ENCODE measurements around the gene SHCBP1.

Gene SHCBP1

GRCh38 chr16:46620266-46621005 is 743 bp downstream of the SHCBP1 start:
- no peaks in the 10 kb centered on the region for H3K27me3 ChIP-seq (ENCODE audit: insufficient read depth, low read length, poor library complexity)
- peak overlapping the region; percentile 95 for H3K56ac ChIP-seq (ENCODE audit: low read length)
- no peak overlapping the region for H3K23ac ChIP-seq (ENCODE audit: low read length)
- H2BK120ac ChIP-seq (ENCODE audit: low read depth, low read length), result no peak overlapping the region
- DNase-seq, result no peak
- peak overlapping the region; percentile 97 for H3K18ac ChIP-seq (ENCODE audit: low read length)
- H3K4ac ChIP-seq (ENCODE audit: low read depth, low read length), result no peak overlapping the region
- peak overlapping the region; percentile 94 for H3K9ac ChIP-seq (ENCODE audit: low read length)
- no peak overlapping the region for H2AK5ac ChIP-seq (ENCODE audit: low read length)
- no peak overlapping the region for H2BK15ac ChIP-seq (replicated peaks; ENCODE audit: low read depth)
- H3K79me1 ChIP-seq (ENCODE audit: low read length), result peaks cover 6% of the 10 kb centered on the region
- no CpG with 5 or more reads among the region's 11 CpGs for WGBS (ENCODE audit: extremely low coverage, insufficient coverage, low lambda C conversion rate)
- no peak overlapping the region for H3K27ac ChIP-seq (ENCODE audit: low read depth, low read length)
- no peak overlapping the region for H4K5ac ChIP-seq (ENCODE audit: low read length)
- no peak overlapping the region for H4K8ac ChIP-seq (ENCODE audit: low read depth, low read length)
- H3K4me3 ChIP-seq (ENCODE audit: low read length), result peak overlapping the region; percentile 97
- peak overlapping the region; percentile 59 for H3K4me2 ChIP-seq (ENCODE audit: low read length)
- H3K36me3 ChIP-seq (ENCODE audit: control insufficient read depth, insufficient read depth, low read length), result peaks cover 6% of the 10 kb centered on the region
- no peak overlapping the region for H2BK5ac ChIP-seq (ENCODE audit: low read length)
- H3K4me1 ChIP-seq (ENCODE audit: control insufficient read depth, low read depth, low read length), result no peaks in the 10 kb centered on the region
- H3K79me2 ChIP-seq (ENCODE audit: control insufficient read depth, insufficient read depth, low read length), result peaks cover 12% of the 10 kb centered on the region

- Histone ChIP-seq H3K4me1 (ENCODE audit: control insufficient read depth, low read depth, low read length) (no peaks in the 10 kb centered on the region), H3K9ac (ENCODE audit: low read length) (no peak overlapping the region), H3K4ac (ENCODE audit: low read depth, low read length) (no peak overlapping the region), H2BK5ac (ENCODE audit: low read length) (no peak overlapping the region), H3K79me1 (ENCODE audit: low read length) (peaks cover 6% of the 10 kb centered on the region), H3K79me2 (ENCODE audit: control insufficient read depth, insufficient read depth, low read length) (peaks cover 12% of the 10 kb centered on the region), H3K4me2 (ENCODE audit: low read length) (no peak overlapping the region), H2AK5ac (ENCODE audit: low read length) (no peak overlapping the region), H4K5ac (ENCODE audit: low read length) (no peak overlapping the region), H3K27ac (ENCODE audit: low read depth, low read length) (no peak overlapping the region), H4K8ac (ENCODE audit: low read depth, low read length) (no peak overlapping the region), H3K36me3 (ENCODE audit: control insufficient read depth, insufficient read depth, low read length) (peaks cover 6% of the 10 kb centered on the region), H3K4me3 (ENCODE audit: low read length) (no peak overlapping the region), H3K56ac (ENCODE audit: low read length) (no peak overlapping the region), H3K18ac (ENCODE audit: low read length) (no peak overlapping the region), H3K23ac (ENCODE audit: low read length) (no peak overlapping the region), H3K27me3 (ENCODE audit: insufficient read depth, low read length, poor library complexity) (no peaks in the 10 kb centered on the region), H2BK15ac (replicated peaks; ENCODE audit: low read depth) (no peak overlapping the region), H2BK120ac (ENCODE audit: low read depth, low read length) (no peak overlapping the region)
- 100% methylated on average over 1 of the region's 4 CpGs for WGBS (ENCODE audit: extremely low coverage, insufficient coverage, low lambda C conversion rate)
- DNase-seq, result no peak
These were observed 2.7 kb downstream of the SHCBP1 start for GRCh38 chr16:46618516-46618915.

- peaks cover 2% of the 10 kb centered on the region for H3K79me1 ChIP-seq (ENCODE audit: low read length)
- no peak overlapping the region for H3K18ac ChIP-seq (ENCODE audit: low read length)
- H4K5ac ChIP-seq (ENCODE audit: low read length), result no peak overlapping the region
- no peak overlapping the region for H3K23ac ChIP-seq (ENCODE audit: low read length)
- H2BK120ac ChIP-seq (ENCODE audit: low read depth, low read length), result no peak overlapping the region
- H3K36me3 ChIP-seq (ENCODE audit: control insufficient read depth, insufficient read depth, low read length), result peaks cover 7% of the 10 kb centered on the region
- DNase-seq, result no peak
- no peak overlapping the region for H2AK5ac ChIP-seq (ENCODE audit: low read length)
- H3K9ac ChIP-seq (ENCODE audit: low read length), result no peak overlapping the region
- no peaks in the 10 kb centered on the region for H3K27me3 ChIP-seq (ENCODE audit: insufficient read depth, low read length, poor library complexity)
- no peak overlapping the region for H4K8ac ChIP-seq (ENCODE audit: low read depth, low read length)
- H3K27ac ChIP-seq (ENCODE audit: low read depth, low read length), result no peak overlapping the region
- H3K79me2 ChIP-seq (ENCODE audit: control insufficient read depth, insufficient read depth, low read length), result no peaks in the 10 kb centered on the region
- H3K56ac ChIP-seq (ENCODE audit: low read length), result no peak overlapping the region
- no peak overlapping the region for H3K4me3 ChIP-seq (ENCODE audit: low read length)
- H2BK15ac ChIP-seq (replicated peaks; ENCODE audit: low read depth), result no peak overlapping the region
- WGBS (ENCODE audit: extremely low coverage, insufficient coverage, low lambda C conversion rate), result no CpG with 5 or more reads among the region's 4 CpGs
- no peak overlapping the region for H2BK5ac ChIP-seq (ENCODE audit: low read length)
- no peak overlapping the region for H3K4me2 ChIP-seq (ENCODE audit: low read length)
- H3K4ac ChIP-seq (ENCODE audit: low read depth, low read length), result no peak overlapping the region
- no peaks in the 10 kb centered on the region for H3K4me1 ChIP-seq (ENCODE audit: control insufficient read depth, low read depth, low read length)
These were observed 7.2 kb downstream of the SHCBP1 start for GRCh38 chr16:46614006-46614405.

GRCh38 chr16:46613352-46613751 is 7.8 kb downstream of the SHCBP1 start:
- no peak overlapping the region for H3K9ac ChIP-seq (ENCODE audit: low read length)
- no peak overlapping the region for H3K23ac ChIP-seq (ENCODE audit: low read length)
- H3K79me2 ChIP-seq (ENCODE audit: control insufficient read depth, insufficient read depth, low read length), result no peaks in the 10 kb centered on the region
- no peaks in the 10 kb centered on the region for H3K4me1 ChIP-seq (ENCODE audit: control insufficient read depth, low read depth, low read length)
- H2AK5ac ChIP-seq (ENCODE audit: low read length), result no peak overlapping the region
- H3K27ac ChIP-seq (ENCODE audit: low read depth, low read length), result peak overlapping the region; percentile 2
- no peak overlapping the region for H3K4me2 ChIP-seq (ENCODE audit: low read length)
- peaks cover 2% of the 10 kb centered on the region for H3K79me1 ChIP-seq (ENCODE audit: low read length)
- H2BK15ac ChIP-seq (replicated peaks; ENCODE audit: low read depth), result no peak overlapping the region
- H3K27me3 ChIP-seq (ENCODE audit: insufficient read depth, low read length, poor library complexity), result no peaks in the 10 kb centered on the region
- peaks cover 9% of the 10 kb centered on the region for H3K36me3 ChIP-seq (ENCODE audit: control insufficient read depth, insufficient read depth, low read length)
- no peak overlapping the region for H3K4me3 ChIP-seq (ENCODE audit: low read length)
- DNase-seq, result no peak
- WGBS (ENCODE audit: extremely low coverage, insufficient coverage, low lambda C conversion rate), result no CpG with 5 or more reads among the region's 2 CpGs
- no peak overlapping the region for H3K56ac ChIP-seq (ENCODE audit: low read length)
- H4K5ac ChIP-seq (ENCODE audit: low read length), result no peak overlapping the region
- H3K18ac ChIP-seq (ENCODE audit: low read length), result no peak overlapping the region
- H4K8ac ChIP-seq (ENCODE audit: low read depth, low read length), result no peak overlapping the region
- no peak overlapping the region for H2BK120ac ChIP-seq (ENCODE audit: low read depth, low read length)
- no peak overlapping the region for H2BK5ac ChIP-seq (ENCODE audit: low read length)
- no peak overlapping the region for H3K4ac ChIP-seq (ENCODE audit: low read depth, low read length)

GRCh38 chr16:46612121-46612520 is 9.1 kb downstream of the SHCBP1 start:
- no peak overlapping the region for H3K56ac ChIP-seq (ENCODE audit: low read length)
- H3K79me2 ChIP-seq (ENCODE audit: control insufficient read depth, insufficient read depth, low read length), result no peaks in the 10 kb centered on the region
- H3K23ac ChIP-seq (ENCODE audit: low read length), result no peak overlapping the region
- H3K79me1 ChIP-seq (ENCODE audit: low read length), result peaks cover 2% of the 10 kb centered on the region
- no peak overlapping the region for H4K5ac ChIP-seq (ENCODE audit: low read length)
- H2AK5ac ChIP-seq (ENCODE audit: low read length), result no peak overlapping the region
- H3K27ac ChIP-seq (ENCODE audit: low read depth, low read length), result no peak overlapping the region
- no peak overlapping the region for H3K4me3 ChIP-seq (ENCODE audit: low read length)
- DNase-seq, result no peak
- H3K4me2 ChIP-seq (ENCODE audit: low read length), result no peak overlapping the region
- H3K4ac ChIP-seq (ENCODE audit: low read depth, low read length), result no peak overlapping the region
- no peak overlapping the region for H4K8ac ChIP-seq (ENCODE audit: low read depth, low read length)
- peaks cover 9% of the 10 kb centered on the region for H3K36me3 ChIP-seq (ENCODE audit: control insufficient read depth, insufficient read depth, low read length)
- no peak overlapping the region for H2BK5ac ChIP-seq (ENCODE audit: low read length)
- WGBS (ENCODE audit: extremely low coverage, insufficient coverage, low lambda C conversion rate), result no CpG with 5 or more reads among the region's 3 CpGs
- H2BK120ac ChIP-seq (ENCODE audit: low read depth, low read length), result no peak overlapping the region
- no peak overlapping the region for H3K18ac ChIP-seq (ENCODE audit: low read length)
- H3K9ac ChIP-seq (ENCODE audit: low read length), result no peak overlapping the region
- H2BK15ac ChIP-seq (replicated peaks; ENCODE audit: low read depth), result no peak overlapping the region
- no peaks in the 10 kb centered on the region for H3K4me1 ChIP-seq (ENCODE audit: control insufficient read depth, low read depth, low read length)
- H3K27me3 ChIP-seq (ENCODE audit: insufficient read depth, low read length, poor library complexity), result no peaks in the 10 kb centered on the region

- Histone ChIP-seq H3K4ac (ENCODE audit: low read depth, low read length) (no peak overlapping the region), H3K4me1 (ENCODE audit: control insufficient read depth, low read depth, low read length) (no peaks in the 10 kb centered on the region), H2BK5ac (ENCODE audit: low read length) (no peak overlapping the region), H3K4me2 (ENCODE audit: low read length) (no peak overlapping the region), H3K4me3 (ENCODE audit: low read length) (no peak overlapping the region), H2BK120ac (ENCODE audit: low read depth, low read length) (no peak overlapping the region), H3K56ac (ENCODE audit: low read length) (no peak overlapping the region), H3K9ac (ENCODE audit: low read length) (no peak overlapping the region), H4K8ac (ENCODE audit: low read depth, low read length) (no peak overlapping the region), H3K18ac (ENCODE audit: low read length) (no peak overlapping the region), H2AK5ac (ENCODE audit: low read length) (no peak overlapping the region), H4K5ac (ENCODE audit: low read length) (no peak overlapping the region), H2BK15ac (replicated peaks; ENCODE audit: low read depth) (no peak overlapping the region), H3K23ac (ENCODE audit: low read length) (no peak overlapping the region), H3K27me3 (ENCODE audit: insufficient read depth, low read length, poor library complexity) (no peaks in the 10 kb centered on the region), H3K79me2 (ENCODE audit: control insufficient read depth, insufficient read depth, low read length) (peaks cover 2% of the 10 kb centered on the region), H3K79me1 (ENCODE audit: low read length) (no peaks in the 10 kb centered on the region), H3K27ac (ENCODE audit: low read depth, low read length) (no peak overlapping the region), H3K36me3 (ENCODE audit: control insufficient read depth, insufficient read depth, low read length) (peaks cover 14% of the 10 kb centered on the region)
- no CpG with 5 or more reads among the region's 1 CpG for WGBS (ENCODE audit: extremely low coverage, insufficient coverage, low lambda C conversion rate)
- peak; percentile 21 for DNase-seq
These were observed 13.7 kb downstream of the SHCBP1 start for GRCh38 chr16:46607529-46607928.
